NOMO-1 treated with dmso at 0.1 percent for 144 hours (cell line): Measurements from ENCODE around the gene PRICKLE2.

Source experiments
- DNase-seq: peaks from one replicate; lab custom pipeline; 2025; ENCODE audit not compliant: unreplicated experiment; lab: John Stamatoyannopoulos, UW

The PRICKLE2 gene

GRCh38 chr3:64163019-64163754 is 62.1 kb downstream of the PRICKLE2 start:
- no peak for DNase-seq

GRCh38 chr3:64161481-64161952 is 63.7 kb downstream of the PRICKLE2 start:
- DNase-seq: no peak

GRCh38 chr3:64160000-64160695 is 65.1 kb downstream of the PRICKLE2 start:
- DNase-seq: no peak

GRCh38 chr3:64158334-64158733 is 66.9 kb downstream of the PRICKLE2 start:
- DNase-seq: no peak

GRCh38 chr3:64157150-64158035 is 67.9 kb downstream of the PRICKLE2 start:
- DNase-seq: no peak

- DNase-seq: no peak
Measured at GRCh38 chr3:64155328-64155727, 69.9 kb downstream of the PRICKLE2 start.

- DNase-seq: no peak
Measured at GRCh38 chr3:64152676-64153466, 72.4 kb downstream of the PRICKLE2 start.

- DNase-seq: no peak
Measured at GRCh38 chr3:64152086-64152485, 73.2 kb downstream of the PRICKLE2 start.

- peak; percentile 78 for DNase-seq
Measured at GRCh38 chr3:64151342-64151871, 73.9 kb downstream of the PRICKLE2 start.

GRCh38 chr3:64150623-64151207 is 74.6 kb downstream of the PRICKLE2 start:
- DNase-seq: no peak

- no peak for DNase-seq
Measured at GRCh38 chr3:64149886-64150285, 75.4 kb downstream of the PRICKLE2 start.

GRCh38 chr3:64148955-64149653 is 76.2 kb downstream of the PRICKLE2 start:
- DNase-seq: no peak

GRCh38 chr3:64147211-64147610 is 78.1 kb downstream of the PRICKLE2 start:
- no peak for DNase-seq

- DNase-seq: no peak
Measured at GRCh38 chr3:64145438-64145837, 79.8 kb downstream of the PRICKLE2 start.

- DNase-seq: no peak
Measured at GRCh38 chr3:64144241-64144900, 80.9 kb downstream of the PRICKLE2 start.

- peak; percentile 5 for DNase-seq
Measured at GRCh38 chr3:64143409-64144130, 81.7 kb downstream of the PRICKLE2 start.

- no peak for DNase-seq
Measured at GRCh38 chr3:64141476-64141875, 83.8 kb downstream of the PRICKLE2 start.

GRCh38 chr3:64140651-64141050 is 84.6 kb downstream of the PRICKLE2 start:
- DNase-seq: no peak
